Measurements from ENCODE around the gene PUS10.

GRCh38 chr2:60926741-60927552 lies 91.1 kb downstream of the PUS10 start:
- TF ChIP-seq CTCF (optimal IDR thresholded peaks at IDR 0.05 in 1 of 3, IDR thresholded peaks at IDR 0.05 in 1 of 3, conservative IDR thresholded peaks at IDR 0.05 in 1 of 3; ENCODE audit: extremely low read depth in 1 of 3, insufficient read depth in 2 of 3, low read length in 3 of 3): no peak
- no peak for TF ChIP-seq EZH2 (IDR thresholded peaks at IDR 0.05; ENCODE audit: low read length)

Measured in keratinocyte (primary cell).